HG02938 (cell line): ENCODE measurements around the gene HTR1E.
A peak's percentile ranks its signal among the peaks of the same experiment; 100 is the strongest.
"Not testable (repeated sequence)": the region's sequence is repeated elsewhere in the genome, so short reads cannot be mapped to it uniquely, and the experiment has no call there.

ENCODE experiments used
- ATAC-seq: cut with Tn5 transposase; IDR thresholded peaks from one replicate; pipeline ENCODE4 v1.9.1; 2021; ENCODE audit warnings: mild to moderate bottlenecking, moderate library complexity; ENCODE audit not compliant: unreplicated experiment

Gene HTR1E

GRCh38 chr6:86973088-86973487, 35.8 kb downstream of the HTR1E start:
- ATAC-seq, result no peak

GRCh38 chr6:86978251-86978650, 40.9 kb downstream of the HTR1E start:
- no peak for ATAC-seq

GRCh38 chr6:87001494-87001893, 64.2 kb downstream of the HTR1E start:
- no peak for ATAC-seq

GRCh38 chr6:87002391-87002790, 65.1 kb downstream of the HTR1E start:
- not testable (repeated sequence) for ATAC-seq

- ATAC-seq, result not testable (repeated sequence)
Observed at GRCh38 chr6:87006541-87006940, 69.2 kb downstream of the HTR1E start.

GRCh38 chr6:87009581-87009980, 72.3 kb downstream of the HTR1E start:
- ATAC-seq, result not testable (repeated sequence)

GRCh38 chr6:87012035-87012434, 74.7 kb downstream of the HTR1E start:
- ATAC-seq, result no peak

- no peak for ATAC-seq
Observed at GRCh38 chr6:87012743-87013142, 75.4 kb downstream of the HTR1E start.

- no peak for ATAC-seq
Observed at GRCh38 chr6:87016772-87017171, 79.4 kb downstream of the HTR1E start.

- no peak for ATAC-seq
Observed at GRCh38 chr6:87027021-87027420, 89.7 kb downstream of the HTR1E start.

- ATAC-seq, result no peak
Observed at GRCh38 chr6:87029711-87030314, 92.5 kb downstream of the HTR1E start.

GRCh38 chr6:87040729-87041128, 103.4 kb downstream of the HTR1E start:
- ATAC-seq, result no peak

- no peak for ATAC-seq
Observed at GRCh38 chr6:87045521-87046075, 108.3 kb downstream of the HTR1E start.

- peak; percentile 44 for ATAC-seq
Observed at GRCh38 chr6:87049779-87050178, 112.5 kb downstream of the HTR1E start.

GRCh38 chr6:87053312-87053711, 116.0 kb downstream of the HTR1E start:
- ATAC-seq, result no peak

- ATAC-seq, result no peak
Observed at GRCh38 chr6:87054143-87054833, 117.0 kb downstream of the HTR1E start.

GRCh38 chr6:87059943-87060342, 122.6 kb downstream of the HTR1E start:
- no peak for ATAC-seq

GRCh38 chr6:87065117-87065516, 127.8 kb downstream of the HTR1E start:
- ATAC-seq, result no peak
